GM20000 (cell line): ENCODE measurements around the gene SPRED2.

ENCODE experiments used
- DNase-seq: peaks from one replicate; pipeline ENCODE4 v3.0.0; 2012; ENCODE audit warnings: low spot score
- CTCF ChIP-seq: IDR thresholded peaks from 2 replicates; pipeline ENCODE4 v1.5.1; 2012; ENCODE audit warnings: mild to moderate bottlenecking, control low read depth; ENCODE audit errors: extremely low read depth, missing control alignments

Gene SPRED2

GRCh38 chr2:65305934-65306333 is 126.5 kb downstream of the SPRED2 start:
- no peak for DNase-seq
- TF ChIP-seq CTCF, result no peak

- TF ChIP-seq CTCF, result no peak
- DNase-seq, result peak; percentile 84
These were observed 131.4 kb downstream of the SPRED2 start for GRCh38 chr2:65300761-65301711.

- TF ChIP-seq CTCF, result no peak
- no peak for DNase-seq
These were observed 132.2 kb downstream of the SPRED2 start for GRCh38 chr2:65300134-65300760.

- DNase-seq, result peak; percentile 44
- TF ChIP-seq CTCF, result no peak
These were observed 133.2 kb downstream of the SPRED2 start for GRCh38 chr2:65299246-65299645.

- TF ChIP-seq CTCF, result no peak
- no peak for DNase-seq
These were observed 134.3 kb downstream of the SPRED2 start for GRCh38 chr2:65298089-65298488.

GRCh38 chr2:65297544-65297943 is 134.9 kb downstream of the SPRED2 start:
- no peak for DNase-seq
- no peak for TF ChIP-seq CTCF

- TF ChIP-seq CTCF, result no peak
- no peak for DNase-seq
These were observed 135.4 kb downstream of the SPRED2 start for GRCh38 chr2:65296971-65297370.
